ENCODE results near the gene HIVEP2. TPM values are rescaled to one million over a fixed set of nuclear protein-coding genes. Genes with fewer than 3 reads are reported as not detected.

HIVEP2 gene
- total and polyA plus RNA-seq, 2 donors (not counting 1 experiment from before 2014, with no cell fraction given): 5.8 to 31.9 TPM

- Histone ChIP-seq H3K4me1 (ENCODE audit: control insufficient read depth in 2 of 2, insufficient read depth in 2 of 2, low read length in 2 of 2) (peaks cover 28 to 29% of the 10 kb centered on the region in 2 donors), H3K27me3 (replicated peaks in 1 of 4; ENCODE audit: control extremely low read depth in 1 of 4, control insufficient read depth in 3 of 4, insufficient read depth in 4 of 4, low read length in 3 of 4) (no peaks in the 10 kb centered on the region), H3K9me3 (ENCODE audit: control extremely low read depth in 1 of 3, control insufficient read depth in 2 of 3, insufficient read depth in 1 of 3, low read length in 2 of 3) (no peaks in the 10 kb centered on the region), H2AFZ (ENCODE audit: insufficient read depth, low read depth, low read length, poor library complexity, severe bottlenecking) (peak overlapping the region; percentile 55), H3K4me3 (ENCODE audit: control extremely low read depth in 1 of 5, extremely low read depth in 1 of 5, insufficient read depth in 1 of 5, low read depth in 2 of 5, low read length in 4 of 5) (peak overlapping the region; percentile 81 to 96 (median 90)), H3K27ac (ENCODE audit: low read length in 2 of 2) (peak overlapping the region; percentile 100), H3K9ac (ENCODE audit: low read length) (peak overlapping the region; percentile 99), H3K4me2 (replicated peaks; ENCODE audit: low read depth, low read length, poor library complexity, severe bottlenecking) (peak overlapping the region; percentile 93), H3K79me2 (ENCODE audit: control insufficient read depth, insufficient read depth, low read length) (peaks cover 24% of the 10 kb centered on the region), H3K36me3 (replicated peaks in 1 of 2; ENCODE audit: control extremely low read depth in 1 of 2, control insufficient read depth in 1 of 2, extremely low read depth in 1 of 2, insufficient read depth in 2 of 2, low read length in 1 of 2) (no peaks in the 10 kb centered on the region), H4K20me1 (ENCODE audit: control insufficient read depth, insufficient read depth, low read length, poor library complexity, severe bottlenecking) (no peaks in the 10 kb centered on the region)
- TF ChIP-seq EZH2 (IDR thresholded peaks at IDR 0.05; ENCODE audit: borderline replicate concordance, insufficient read depth, low read depth, low read length, poor library complexity, severe bottlenecking) (no peak), CTCF (IDR thresholded peaks at IDR 0.05) (no peak)
- POLR2A ChIA-PET: interaction anchor here (1.2 to 1.4 kb wide), 2 partner anchors 11 to 503 kb away, joined by 3 read pairs; partner anchors contain the start of genes ADAT2 and PEX3
- DNase-seq (no peak), ATAC-seq (ENCODE audit: low read depth) (no peak)
- CTCF ChIA-PET: interaction anchor here (1.6 kb wide), 1 partner anchor 21 kb away, joined by 7 read pairs; no protein-coding TSS in a partner anchor
- Mint-ChIP-seq H3K9me3 (ENCODE audit: insufficient read depth) (no peaks in the 10 kb centered on the region), H3K27ac (peak overlapping the region; percentile 99), H3K4me3 (peak overlapping the region; percentile 96), H3K4me1 (peaks cover 44% of the 10 kb centered on the region), H3K27me3 (no peaks in the 10 kb centered on the region)
- intact Hi-C loops (cut with micrococcal nuclease): loop anchor here (1.0 kb wide), 4 partner anchors 35 to 112 kb away; partner anchors contain the start of gene AIG1
- 0% methylated on average over 8 of the region's 12 CpGs for WGBS (ENCODE audit: insufficient coverage)
These were observed 2.9 kb upstream of the HIVEP2 start for GRCh38 chr6:142947714-142948480.
